SK-N-SH (cell line): ENCODE results near the gene THAP2. TPM values are rescaled to one million over a fixed set of nuclear protein-coding genes. Genes with fewer than 3 reads are reported as not detected.

Experiments
- CTCF ChIA-PET: fragments of 300-600, 350-600 bp; formaldehyde crosslinking; extraction: SDS; loops from one replicate; lab custom pipeline; 2021; lab: Yijun Ruan, JAX
- POLR2A ChIA-PET: fragments of 350-600 bp; sonication (Branson Sonifier 250); formaldehyde crosslinking; extraction: SDS; loops from one replicate; lab custom pipeline; 2020; ENCODE audit warnings: antibody characterized with exemption, inconsistent platforms; lab: Yijun Ruan, JAX
- DNase-seq: peaks from one replicate; pipeline ENCODE4 v3.0.0; 2012
- H2AFZ ChIP-seq: fragments of 200-600 bp; sonication (generic); 2 replicates; pipeline ENCODE4 v1.8.1; 2016; ENCODE audit warnings: antibody characterized with exemption, mild to moderate bottlenecking, low read depth
- H3F3A ChIP-seq: fragments of 200-600 bp; sonication (generic); replicated peaks from 2 replicates; pipeline ENCODE3; 2016; ENCODE audit warnings: antibody characterized with exemption, mild to moderate bottlenecking; ENCODE audit not compliant: insufficient read depth
- H3K27ac ChIP-seq, 2 experiments: fragments of 200-500 bp in 1 of 2; fragments of 200-600 bp in 1 of 2; sonication (Bioruptor generic) in 1 of 2; sonication (generic), shearing (Covaris generic) in 1 of 2; 2 replicates each; pipeline versions ENCODE4 v1.5.1 to v1.6.1; 2014 to 2016; ENCODE audit warnings: low read depth in 2 of 2, inconsistent platforms in 1 of 2, low read length in 1 of 2, mild to moderate bottlenecking in 1 of 2, mixed read lengths in 1 of 2
- H3K27me3 ChIP-seq: fragments of 200-600 bp; sonication (generic), shearing (Covaris generic); 2 replicates; pipeline ENCODE4 v1.6.1; 2016; ENCODE audit warnings: mixed run types; ENCODE audit not compliant: insufficient read depth
- H3K36me3 ChIP-seq, 2 experiments: fragments of 200-500 bp in 1 of 2; fragments of 200-600 bp in 1 of 2; sonication (Bioruptor generic) in 1 of 2; sonication (generic) in 1 of 2; replicated peaks in 1 of 2; 2 replicates each; pipeline versions ENCODE3 to v1.5.1; 2014 to 2016; ENCODE audit warnings: low read length in 1 of 2, mild to moderate bottlenecking in 1 of 2; ENCODE audit not compliant: insufficient read depth in 2 of 2, control insufficient read depth in 1 of 2
- H3K4me1 ChIP-seq, 2 experiments: fragments of 200-500 bp in 1 of 2; fragments of 200-600 bp in 1 of 2; sonication (Bioruptor generic) in 1 of 2; sonication (generic), shearing (Covaris generic) in 1 of 2; 2 replicates each; pipeline versions ENCODE4 v1.5.1 to v1.6.1; 2014 to 2016; ENCODE audit warnings: low read depth in 1 of 2, low read length in 1 of 2, mixed run types in 1 of 2; ENCODE audit not compliant: insufficient read depth in 2 of 2, control insufficient read depth in 1 of 2
- H3K4me2 ChIP-seq: fragments of 200-600 bp; sonication (generic), shearing (Covaris generic); 2 replicates; pipeline ENCODE4 v1.6.1; 2017; ENCODE audit warnings: mixed run types
- H3K4me3 ChIP-seq, 2 experiments: fragments of 200-500 bp in 1 of 2; fragments of 200-600 bp in 1 of 2; sonication (Bioruptor generic) in 1 of 2; sonication (generic), shearing (Covaris generic) in 1 of 2; 2 replicates each; pipeline versions ENCODE4 v1.5.1 to v1.8.1; 2014 to 2016; ENCODE audit warnings: low read depth in 2 of 2, inconsistent platforms in 1 of 2, low read length in 1 of 2, mild to moderate bottlenecking in 1 of 2, mixed read lengths in 1 of 2, moderate library complexity in 1 of 2
- H3K79me2 ChIP-seq: fragments of 200-600 bp; sonication (generic); 2 replicates; pipeline ENCODE4 v1.8.1; 2017; ENCODE audit warnings: mild to moderate bottlenecking; ENCODE audit not compliant: insufficient read depth
- H3K9ac ChIP-seq: fragments of 200-600 bp; sonication (generic); 2 replicates; pipeline ENCODE4 v1.6.1; 2017; ENCODE audit warnings: mixed run types
- H3K9me2 ChIP-seq: fragments of 200-600 bp; sonication (generic); 2 replicates; pipeline ENCODE4 v1.6.1; 2017; ENCODE audit warnings: mixed run types
- H3K9me3 ChIP-seq: fragments of 200-600 bp; sonication (generic); 2 replicates; pipeline ENCODE4 v1.6.1; 2017; ENCODE audit warnings: mixed run types, mild to moderate bottlenecking, moderate library complexity
- H4K20me1 ChIP-seq: fragments of 200-600 bp; sonication (generic); 2 replicates; pipeline ENCODE4 v1.6.1; 2017; ENCODE audit warnings: mild to moderate bottlenecking, mixed run types; ENCODE audit not compliant: insufficient read depth
- CHD2 ChIP-seq: fragments of 150-350 bp; IDR thresholded peaks from 2 replicates; pipeline ENCODE4 v1.6.1; 2018; ENCODE audit warnings: low read length; ENCODE audit not compliant: partially characterized antibody
- ELF1 ChIP-seq: IDR thresholded peaks from 2 replicates; pipeline ENCODE4 v1.4.0; 2012
- EZH2phosphoT487 ChIP-seq: fragments of 200-600 bp; sonication (generic); IDR thresholded peaks from 2 replicates; pipeline ENCODE4 v1.6.1; 2017; ENCODE audit warnings: low read depth, mixed run types, mild to moderate bottlenecking, antibody characterized with exemption, moderate library complexity, borderline replicate concordance
- FOSL2 ChIP-seq: IDR thresholded peaks from 2 replicates; pipeline ENCODE4 v1.4.0; 2012; ENCODE audit warnings: low read depth, mild to moderate bottlenecking, moderate library complexity, borderline replicate concordance
- FOXJ3 ChIP-seq: sonication (generic); formaldehyde crosslinking; IDR thresholded peaks from 2 replicates; pipeline ENCODE4 v1.5.1; 2020; ENCODE audit warnings: mild to moderate bottlenecking, missing genetic modification reagents
- GABPA ChIP-seq: IDR thresholded peaks from 2 replicates; pipeline ENCODE4 v1.4.0; 2012; ENCODE audit warnings: low read depth, mild to moderate bottlenecking
- GATA2 ChIP-seq: sonication (generic); formaldehyde crosslinking; IDR thresholded peaks from 2 replicates; pipeline ENCODE4 v1.5.0; 2020; ENCODE audit warnings: mild to moderate bottlenecking, missing genetic modification reagents
- MAX ChIP-seq: IDR thresholded peaks from 2 replicates; pipeline ENCODE4 v1.4.0; 2012; ENCODE audit warnings: low read depth
- NFIC ChIP-seq: IDR thresholded peaks from 2 replicates; pipeline ENCODE4 v1.4.0; 2012; ENCODE audit warnings: borderline replicate concordance
- PBX3 ChIP-seq: IDR thresholded peaks from 2 replicates; pipeline ENCODE4; 2012
- POLR2AphosphoS5 ChIP-seq: IDR thresholded peaks from 2 replicates; pipeline ENCODE4 v1.6.1; 2012; ENCODE audit warnings: low read depth, low read length
- RAD21 ChIP-seq: IDR thresholded peaks from 2 replicates; pipeline ENCODE4 v1.6.1; 2012; ENCODE audit warnings: mild to moderate bottlenecking, low read length
- REST ChIP-seq: IDR thresholded peaks from 2 replicates; pipeline ENCODE4 v1.6.1; 2012; ENCODE audit warnings: mild to moderate bottlenecking, low read depth, low read length, moderate library complexity
- RFX5 ChIP-seq: IDR thresholded peaks from 2 replicates; pipeline ENCODE4 v1.6.1; 2012; ENCODE audit warnings: mild to moderate bottlenecking, improper control_type of control experiment, low read length
- SIN3A ChIP-seq: IDR thresholded peaks from 2 replicates; pipeline ENCODE4 v1.6.1; 2012; ENCODE audit warnings: low read depth, mild to moderate bottlenecking, low read length, moderate library complexity, borderline replicate concordance
- TAF1 ChIP-seq: IDR thresholded peaks from 2 replicates; pipeline ENCODE4 v1.6.1; 2012; ENCODE audit warnings: low read depth, mild to moderate bottlenecking, low read length, moderate library complexity, borderline replicate concordance
- ZBTB33 ChIP-seq: IDR thresholded peaks from 2 replicates; pipeline ENCODE4 v1.4.0; 2012; ENCODE audit warnings: low read depth, borderline replicate concordance
- WGBS: methylation state at CpG from one replicate; pipeline ENCODE4 v1.1.6; 2017; ENCODE audit warnings: low lambda C conversion rate; 5-methylcytosine and 5-hydroxymethylcytosine counted together
- polyA plus RNA-seq, 3 experiments: library from polyadenylated mRNA; depleted of rRNA; stranded (reverse); fragments of >200 nt; gene quantifications; 2 replicates each; pipeline ENCODE4 v1.2.3, GENCODE V29; 2012
- TF ChIP-seq, protein P1 (sequence below): fragments of 150-350 bp; IDR thresholded peaks from 2 replicates; pipeline ENCODE4 v1.6.1; 2017; ENCODE audit warnings: antibody characterized with exemption, low read length, low read depth, borderline replicate concordance

Gene THAP2
- polyA plus RNA-seq, 1 of the 3 experiments (the other 2 are of a cell fraction): 2.9 TPM

DNA sequence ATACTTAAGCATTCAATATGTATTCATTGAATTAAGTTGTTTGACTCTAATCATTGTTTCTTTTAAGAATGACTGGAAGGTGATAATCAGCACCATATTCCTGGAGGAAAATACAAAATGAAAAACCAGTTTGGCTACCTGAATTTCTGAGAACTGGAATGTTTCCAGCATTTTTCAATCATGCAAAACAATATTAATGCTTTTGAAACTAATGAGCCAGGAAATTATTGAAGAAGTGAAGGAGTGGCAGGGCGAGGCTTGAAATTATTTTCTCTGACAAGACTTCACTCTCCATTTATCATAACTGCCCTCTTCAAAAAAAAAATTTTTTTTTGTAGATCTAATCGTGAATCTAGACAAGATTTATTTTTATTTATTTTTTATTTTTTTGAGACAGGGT, 40.8 kb downstream of the THAP2 start (continued):
- TF ChIP-seq PBX3: no peak
- TF ChIP-seq, all 33 proteins: peak for 0

- Histone ChIP-seq H4K20me1 (no peaks in the 10 kb centered on the region), H3K9me2 (no peaks in the 10 kb centered on the region), H3K9ac (no peak overlapping the region), H3K27ac (no peak overlapping the region), H3K36me3 (peaks cover 0 to 12% of the 10 kb centered on the region in 2 experiments), H3K27me3 (no peaks in the 10 kb centered on the region), H3F3A (peaks cover 8% of the 10 kb centered on the region), H3K9me3 (0 out of 2 replicates have a peak, but pooled peaks cover 6% of the 10 kb centered on the region), H3K4me1 (0 out of 4 replicates have a peak, but pooled peaks cover 0 to 8% of the 10 kb centered on the region in 2 experiments), H3K4me2 (no peak overlapping the region), H3K4me3 (no peak overlapping the region), H3K79me2 (no peaks in the 10 kb centered on the region), H2AFZ (no peak overlapping the region)
- 95% methylated on average over 1 of the region's 1 CpG for WGBS
- CTCF ChIA-PET: interaction anchor here (0.8 to 1.5 kb wide), 3 partner anchors 11 to 73 kb away, joined by 3 to 4 read pairs (median 3); no protein-coding TSS in a partner anchor
- POLR2A ChIA-PET: no interaction called here
- DNase-seq: no peak
- TF ChIP-seq GABPA (no peak), GATA2 (no peak), FOXJ3 (CRISPR knock-in tag) (no peak), REST (no peak), ELF1 (no peak), CHD2 (no peak), MAX (no peak), TAF1 (no peak), FOSL2 (no peak), RAD21 (no peak), POLR2AphosphoS5 (no peak), EZH2phosphoT487 (no peak), NFIC (no peak), PBX3 (no peak), RFX5 (no peak), ZBTB33 (no peak), SIN3A (no peak)
- TF ChIP-seq, protein P1, sequence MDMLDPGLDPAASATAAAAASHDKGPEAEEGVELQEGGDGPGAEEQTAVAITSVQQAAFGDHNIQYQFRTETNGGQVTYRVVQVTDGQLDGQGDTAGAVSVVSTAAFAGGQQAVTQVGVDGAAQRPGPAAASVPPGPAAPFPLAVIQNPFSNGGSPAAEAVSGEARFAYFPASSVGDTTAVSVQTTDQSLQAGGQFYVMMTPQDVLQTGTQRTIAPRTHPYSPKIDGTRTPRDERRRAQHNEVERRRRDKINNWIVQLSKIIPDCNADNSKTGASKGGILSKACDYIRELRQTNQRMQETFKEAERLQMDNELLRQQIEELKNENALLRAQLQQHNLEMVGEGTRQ: no peak
These were observed 44.6 kb downstream of the THAP2 start for GRCh38 chr12:71708658-71709057.
